HG03442 (cell line): Measurements from ENCODE around the gene UQCRC1.
"Not testable (repeated sequence)": the region's sequence is repeated elsewhere in the genome, so short reads cannot be mapped to it uniquely, and the experiment has no call there.

Experiments used
- ATAC-seq: cut with Tn5 transposase; IDR thresholded peaks from one replicate; pipeline ENCODE4 v1.9.1; 2021; ENCODE audit warnings: mild to moderate bottlenecking, moderate library complexity; ENCODE audit not compliant: unreplicated experiment

UQCRC1 gene

GRCh38 chr3:48556796-48557626 lies 52.4 kb downstream of the UQCRC1 start, which contains the start of gene PFKFB4:
Gene PFKFB4 (minus strand): TSS chr3:48556803. CDS start chr3:48556777, 26 bp downstream.
- peak; percentile 79 for ATAC-seq

- ATAC-seq = no peak
Measured at GRCh38 chr3:48555949-48556795, 53.3 kb downstream of the UQCRC1 start.

DNA sequence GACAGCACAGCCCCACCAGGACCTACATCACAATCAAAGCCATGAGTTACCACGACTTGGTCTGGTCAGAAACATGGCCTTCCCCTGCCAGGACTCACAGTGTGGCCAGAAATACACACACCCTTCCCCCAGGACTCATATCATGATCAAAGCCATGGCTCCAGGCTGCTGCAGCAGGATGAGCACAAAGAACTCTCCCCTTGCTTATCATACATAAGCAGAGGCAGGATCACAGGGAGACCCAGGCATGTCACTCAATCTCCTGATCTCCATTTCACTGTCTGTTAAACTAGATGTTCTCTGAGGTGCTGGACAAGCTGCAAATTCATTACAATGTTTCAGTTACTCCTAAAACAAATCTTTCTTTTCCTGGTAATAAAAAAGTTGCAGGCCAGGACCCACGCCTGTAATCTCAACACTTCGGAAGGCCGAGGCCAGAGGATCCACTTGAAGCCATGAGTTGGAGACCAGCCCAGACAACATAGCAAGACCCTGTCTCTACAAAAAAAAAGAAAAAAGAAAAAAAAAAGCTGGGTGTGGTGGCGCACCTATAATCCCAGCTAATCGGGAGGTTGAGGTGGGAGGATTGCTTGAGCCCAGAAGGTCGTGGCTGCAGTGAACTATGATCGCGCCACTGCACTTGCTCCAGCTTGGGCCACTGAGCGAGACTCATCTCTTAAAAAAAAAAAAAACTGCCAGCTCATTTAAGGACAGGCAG lies 54.1 kb downstream of the UQCRC1 start:
- no peak for ATAC-seq

- ATAC-seq = no peak
Measured at GRCh38 chr3:48553886-48554845, 55.3 kb downstream of the UQCRC1 start.

GRCh38 chr3:48553361-48553760 lies 56.1 kb downstream of the UQCRC1 start:
- ATAC-seq = no peak

GRCh38 chr3:48552111-48552951 lies 57.1 kb downstream of the UQCRC1 start:
- ATAC-seq = no peak

GRCh38 chr3:48551651-48552050 lies 57.8 kb downstream of the UQCRC1 start:
- not testable (repeated sequence) for ATAC-seq
